Activated CD8-positive, alpha-beta memory T cell treated with anti-CD3 and anti-CD28 coated beads for 48 hours (primary cell): Measurements from ENCODE around the gene ZNF512B.
"Not testable (repeated sequence)": the region's sequence is repeated elsewhere in the genome, so short reads cannot be mapped to it uniquely, and the experiment has no call there.

Experiments
- DNase-seq, 3 experiments: peaks; one replicate each; pipeline ENCODE4 v3.0.0-alpha.2; 2020; ENCODE audit warnings: low read depth in 2 of 3, low spot score in 2 of 3

Gene ZNF512B, protein sequence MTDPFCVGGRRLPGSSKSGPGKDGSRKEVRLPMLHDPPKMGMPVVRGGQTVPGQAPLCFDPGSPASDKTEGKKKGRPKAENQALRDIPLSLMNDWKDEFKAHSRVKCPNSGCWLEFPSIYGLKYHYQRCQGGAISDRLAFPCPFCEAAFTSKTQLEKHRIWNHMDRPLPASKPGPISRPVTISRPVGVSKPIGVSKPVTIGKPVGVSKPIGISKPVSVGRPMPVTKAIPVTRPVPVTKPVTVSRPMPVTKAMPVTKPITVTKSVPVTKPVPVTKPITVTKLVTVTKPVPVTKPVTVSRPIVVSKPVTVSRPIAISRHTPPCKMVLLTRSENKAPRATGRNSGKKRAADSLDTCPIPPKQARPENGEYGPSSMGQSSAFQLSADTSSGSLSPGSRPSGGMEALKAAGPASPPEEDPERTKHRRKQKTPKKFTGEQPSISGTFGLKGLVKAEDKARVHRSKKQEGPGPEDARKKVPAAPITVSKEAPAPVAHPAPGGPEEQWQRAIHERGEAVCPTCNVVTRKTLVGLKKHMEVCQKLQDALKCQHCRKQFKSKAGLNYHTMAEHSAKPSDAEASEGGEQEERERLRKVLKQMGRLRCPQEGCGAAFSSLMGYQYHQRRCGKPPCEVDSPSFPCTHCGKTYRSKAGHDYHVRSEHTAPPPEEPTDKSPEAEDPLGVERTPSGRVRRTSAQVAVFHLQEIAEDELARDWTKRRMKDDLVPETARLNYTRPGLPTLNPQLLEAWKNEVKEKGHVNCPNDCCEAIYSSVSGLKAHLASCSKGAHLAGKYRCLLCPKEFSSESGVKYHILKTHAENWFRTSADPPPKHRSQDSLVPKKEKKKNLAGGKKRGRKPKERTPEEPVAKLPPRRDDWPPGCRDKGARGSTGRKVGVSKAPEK

DNA sequence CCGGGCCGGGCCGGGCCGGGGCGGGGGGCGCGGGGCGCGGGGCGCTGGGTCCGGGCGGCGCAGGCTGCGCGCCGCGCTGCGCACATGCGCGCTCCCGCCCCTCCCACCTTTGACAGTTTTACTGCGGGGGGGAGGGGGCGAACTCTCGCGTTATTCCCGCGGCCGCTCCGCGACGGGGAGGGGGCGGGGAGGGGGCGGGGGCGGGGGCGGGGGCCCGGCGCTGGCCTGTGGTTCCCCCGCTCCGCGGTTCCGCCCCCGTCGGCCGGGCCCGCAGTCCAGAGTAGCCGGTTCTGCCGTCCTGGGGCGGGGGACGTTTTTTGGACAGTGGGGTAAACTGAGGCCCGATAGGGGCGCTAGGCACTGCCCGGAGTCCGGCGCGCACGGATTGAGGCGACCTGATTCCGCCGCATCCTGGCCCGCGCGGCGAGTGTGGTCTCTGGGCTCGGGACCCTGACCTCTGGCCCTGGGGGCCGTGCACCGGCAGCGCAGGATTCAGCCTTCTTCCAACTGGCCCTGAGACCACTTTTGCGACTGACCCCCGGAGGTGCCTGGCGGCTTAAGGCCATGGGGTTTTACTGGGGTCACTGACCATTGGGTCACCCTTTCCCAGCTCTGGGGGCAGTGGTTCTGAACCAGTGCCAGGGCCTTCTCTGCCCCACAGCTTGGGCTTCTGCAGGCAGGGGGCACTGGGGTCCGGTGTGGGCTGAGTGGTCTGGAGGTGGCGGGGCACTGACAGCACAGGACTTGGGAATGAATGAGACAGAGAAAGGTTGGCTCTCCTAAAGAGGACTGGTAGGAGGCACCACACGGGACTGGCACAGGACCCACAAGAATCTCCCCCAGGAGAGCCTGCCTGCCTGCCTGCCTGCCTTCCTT lies at the start of gene ZNF512B:
Gene ZNF512B, minus strand, starts transcription at position 93 of the 876 bp plus-strand sequence. CDS start 1,980 bp downstream, outside the sequence.
- no peak for DNase-seq

DNA sequence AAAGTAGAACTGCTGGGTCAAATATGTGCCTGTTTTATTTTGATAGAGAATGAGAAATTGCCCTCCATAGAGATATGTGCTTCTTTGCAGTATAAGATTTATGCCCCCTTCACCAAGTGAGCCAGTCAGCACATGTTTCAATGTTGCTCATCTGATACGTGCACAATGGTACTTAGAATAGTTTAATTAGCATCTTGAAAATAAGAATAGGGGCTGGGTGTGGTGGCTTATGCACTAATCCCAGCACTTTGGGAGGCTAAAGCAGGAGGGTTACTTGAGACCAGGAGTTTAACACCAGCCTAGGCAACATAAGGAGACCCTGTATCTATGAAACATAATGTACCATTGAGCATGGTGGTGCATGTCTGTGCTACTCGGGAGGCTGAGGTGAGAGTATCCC lies 45.9 kb upstream of the ZNF512B start:
- no peak for DNase-seq

DNA sequence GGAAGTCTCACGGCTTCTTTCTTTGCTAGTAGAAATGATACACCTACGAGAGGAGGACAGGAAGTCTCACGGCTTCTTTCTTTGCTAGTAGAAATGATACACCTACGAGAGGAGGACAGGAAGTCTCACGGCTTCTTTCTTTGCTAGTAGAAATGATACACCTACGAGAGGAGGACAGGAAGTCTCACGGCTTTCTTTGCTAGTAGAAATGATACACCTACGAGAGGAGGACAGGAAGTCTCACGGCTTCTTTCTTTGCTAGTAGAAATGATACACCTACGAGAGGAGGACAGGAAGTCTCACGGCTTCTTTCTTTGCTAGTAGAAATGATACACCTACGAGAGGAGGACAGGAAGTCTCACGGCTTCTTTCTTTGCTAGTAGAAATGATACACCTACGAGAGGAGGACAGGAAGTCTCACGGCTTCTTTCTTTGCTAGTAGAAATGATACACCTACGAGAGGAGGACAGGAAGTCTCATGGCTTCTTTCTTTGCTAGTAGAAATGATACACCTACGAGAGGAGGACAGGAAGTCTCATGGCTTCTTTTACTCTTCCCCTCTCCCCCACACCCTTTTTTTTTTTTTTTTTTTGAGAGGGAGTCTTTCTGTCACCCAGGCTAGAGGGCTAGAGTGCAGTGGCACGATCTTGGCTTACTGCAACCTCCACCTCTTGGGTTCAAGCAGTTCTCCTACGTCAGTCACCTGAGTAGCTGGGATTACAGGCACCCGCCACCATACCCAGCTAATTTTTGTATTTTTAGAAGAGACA lies 42.8 kb upstream of the ZNF512B start:
- DNase-seq = not testable (repeated sequence)

DNA sequence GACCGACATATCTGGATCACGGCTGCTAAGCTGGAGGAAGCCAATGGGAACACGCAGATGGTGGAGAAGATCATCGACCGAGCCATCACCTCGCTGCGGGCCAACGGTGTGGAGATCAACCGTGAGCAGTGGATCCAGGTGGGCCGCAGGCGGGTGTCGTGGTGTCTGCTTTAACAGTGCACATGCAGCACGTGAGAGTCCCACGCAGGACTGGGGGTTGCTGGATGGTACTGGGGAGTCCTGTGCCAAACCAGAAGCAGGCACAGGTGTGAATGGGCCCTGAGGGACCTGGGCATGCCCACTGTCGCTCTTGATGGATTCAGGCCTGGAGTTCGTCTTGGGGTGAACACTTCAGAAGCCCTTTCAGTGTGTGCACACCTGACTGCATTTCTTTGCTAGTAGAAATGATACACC lies 41.6 kb upstream of the ZNF512B start:
- DNase-seq = no peak

DNA sequence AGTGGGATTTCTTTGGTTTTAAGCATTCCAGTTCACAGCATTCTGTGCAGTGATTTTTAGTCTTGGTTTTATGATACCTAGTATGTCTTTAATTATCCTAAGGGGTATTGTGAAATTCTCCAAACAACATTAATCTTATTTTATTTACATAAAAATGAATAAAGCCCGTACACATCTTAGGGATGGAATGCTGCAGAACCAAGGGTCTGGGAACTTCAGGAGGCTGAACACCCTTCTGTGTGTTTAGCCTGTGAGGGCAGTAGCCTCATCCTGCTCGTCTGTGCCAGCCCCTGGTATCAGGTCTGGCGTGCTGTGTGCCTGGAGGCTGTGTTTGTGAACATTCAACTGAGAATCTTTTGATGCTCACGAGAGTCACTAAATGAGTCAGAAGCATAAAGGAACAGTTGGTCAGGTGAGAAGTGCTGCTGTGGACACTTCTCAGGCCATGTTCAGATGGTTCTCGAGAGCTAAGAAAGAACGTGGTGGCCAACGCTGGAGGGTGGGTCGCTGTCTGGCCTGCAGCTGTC lies 41.0 kb upstream of the ZNF512B start:
- DNase-seq = no peak

DNA sequence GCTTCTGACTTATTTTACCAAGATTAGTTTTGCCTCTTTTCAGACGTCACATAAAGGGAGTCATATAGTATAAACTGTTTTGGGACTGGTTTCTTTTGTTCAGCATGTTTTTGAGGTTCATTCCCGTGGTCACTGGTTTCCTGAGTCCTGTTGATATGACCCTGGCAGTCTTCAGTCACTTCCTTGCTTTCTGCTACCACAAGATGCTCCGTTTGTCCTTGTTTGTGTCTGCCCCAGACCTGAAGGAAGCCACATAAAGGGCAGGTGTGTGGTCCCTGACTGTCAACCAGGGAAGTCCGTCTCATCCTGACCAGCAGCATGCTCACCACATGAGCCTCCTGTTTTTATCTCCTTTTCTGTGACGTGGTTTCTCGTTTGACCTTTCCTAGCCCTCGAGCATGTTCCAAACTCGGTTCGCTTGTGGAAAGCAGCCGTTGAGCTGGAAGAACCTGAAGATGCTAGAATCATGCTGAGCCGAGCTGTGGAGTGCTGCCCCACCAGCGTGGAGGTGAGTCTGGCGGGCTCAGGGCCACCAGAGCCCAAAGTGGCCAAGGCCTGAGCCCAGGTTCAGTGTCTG lies 40.2 kb upstream of the ZNF512B start:
- DNase-seq = no peak

DNA sequence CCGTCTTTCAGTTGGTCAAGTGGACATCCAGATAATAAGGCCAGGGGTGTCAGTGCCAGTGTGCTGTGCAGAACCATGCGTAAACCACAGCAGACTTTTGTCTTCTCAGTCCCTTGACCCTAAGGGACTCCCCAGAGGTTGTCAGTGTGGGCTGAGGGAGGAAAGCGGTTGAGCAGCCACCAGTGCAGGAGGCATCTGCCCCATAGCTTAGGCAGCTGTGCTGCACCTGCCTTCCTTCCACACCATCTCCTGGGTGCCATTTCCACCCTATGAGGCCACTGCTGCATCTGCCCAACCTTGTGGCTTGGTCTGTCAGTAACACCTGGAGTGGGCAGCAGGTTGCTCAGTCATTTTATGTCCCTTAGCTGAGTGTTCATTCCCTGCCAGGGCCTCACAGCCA lies 37.2 kb upstream of the ZNF512B start:
- DNase-seq = no peak

DNA sequence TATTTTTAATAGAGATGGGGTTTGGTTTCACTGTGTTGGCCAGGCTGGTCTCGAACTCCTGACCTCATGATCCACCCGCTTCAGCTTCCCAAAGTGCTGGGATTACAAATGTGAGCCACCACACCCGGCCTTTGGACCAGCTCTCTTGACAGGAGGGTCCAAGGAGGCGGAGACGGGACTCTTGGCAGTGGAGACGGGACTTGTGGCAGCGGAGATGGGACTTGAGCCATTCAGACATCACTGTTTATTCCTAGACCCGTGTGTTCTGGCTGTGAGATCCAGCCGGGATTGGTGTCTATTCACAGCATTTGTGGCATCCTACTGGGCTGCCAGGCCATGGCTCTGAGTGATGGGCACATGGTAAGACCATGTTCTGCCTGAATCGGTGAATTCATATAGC lies 36.8 kb upstream of the ZNF512B start:
- no peak for DNase-seq

DNA sequence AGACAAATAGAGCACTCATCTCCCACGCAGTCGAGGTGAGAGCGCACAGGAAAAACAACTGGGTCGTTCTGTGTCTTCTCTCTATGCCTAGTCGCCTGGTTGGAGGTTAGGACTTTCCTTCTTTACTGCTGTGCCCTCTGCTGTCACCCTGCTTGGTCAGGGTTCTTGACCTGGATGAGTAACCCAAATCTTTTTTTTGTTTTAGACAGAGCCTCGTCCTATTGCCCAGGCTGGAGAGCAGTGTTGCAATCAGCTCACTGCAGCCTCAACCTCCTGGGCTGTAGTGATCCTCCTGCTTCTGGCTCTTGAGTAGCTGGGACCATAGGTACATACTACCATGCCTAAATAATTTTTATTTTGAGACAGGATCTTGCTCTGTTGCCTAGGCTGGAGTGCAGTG lies 35.7 kb upstream of the ZNF512B start:
- DNase-seq = no peak

DNA sequence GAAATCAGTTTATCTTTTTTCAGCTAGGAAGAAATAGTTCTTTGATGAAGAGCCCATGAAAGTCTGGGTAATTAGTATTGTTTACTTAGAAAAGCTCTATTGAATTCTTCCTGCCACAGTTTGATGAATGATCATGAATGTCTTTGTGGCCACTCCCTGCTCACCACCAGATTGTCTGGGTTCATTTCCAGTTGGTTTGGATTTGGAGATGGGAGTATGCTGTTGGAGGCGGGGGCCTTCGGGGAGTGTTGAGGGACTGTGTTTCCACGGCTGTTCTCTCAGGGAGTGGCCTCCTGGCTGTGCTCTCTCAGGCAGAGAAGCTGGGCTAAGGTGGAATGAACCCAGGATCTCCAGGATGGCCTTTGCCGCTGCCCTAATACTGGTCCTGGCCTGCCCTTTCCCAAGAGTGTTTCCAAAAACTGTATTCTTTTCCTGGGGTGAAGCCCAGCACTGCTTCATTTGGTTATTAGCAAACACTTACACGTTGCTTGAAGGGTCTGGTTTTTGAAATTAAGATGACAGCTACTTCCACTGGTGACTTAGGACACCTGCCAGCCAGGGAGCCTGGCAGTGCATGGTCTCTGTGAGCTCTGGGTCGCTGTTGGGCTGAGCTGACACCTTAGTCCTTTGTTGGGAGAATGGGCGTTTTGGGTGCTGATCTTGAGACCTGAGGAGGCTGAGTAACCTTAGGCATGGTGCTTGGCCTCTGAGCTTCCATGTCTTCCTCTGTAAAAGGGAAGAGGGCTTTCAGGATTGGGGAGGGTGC lies 34.4 kb upstream of the ZNF512B start:
- DNase-seq = no peak

DNA sequence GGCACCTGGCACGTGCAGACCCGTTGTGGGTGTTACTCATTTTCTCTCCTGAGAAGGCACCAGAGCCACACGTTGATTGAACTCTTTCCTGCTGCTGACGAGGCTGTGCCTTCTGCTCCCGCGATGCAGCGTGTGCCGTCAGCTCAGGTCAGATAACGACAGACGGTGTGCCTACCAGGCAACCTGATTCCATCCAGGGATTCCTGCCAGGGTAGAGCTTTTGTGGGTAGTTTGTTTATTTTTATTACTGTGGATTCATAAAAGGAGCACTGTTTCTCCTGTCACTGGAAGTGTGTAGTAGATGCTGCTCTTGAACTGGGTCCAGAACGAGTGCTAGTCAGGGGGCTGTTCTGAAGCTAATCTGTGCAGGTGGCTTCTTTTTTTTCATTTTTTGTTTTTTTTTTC lies 31.9 kb upstream of the ZNF512B start:
- no peak for DNase-seq

DNA sequence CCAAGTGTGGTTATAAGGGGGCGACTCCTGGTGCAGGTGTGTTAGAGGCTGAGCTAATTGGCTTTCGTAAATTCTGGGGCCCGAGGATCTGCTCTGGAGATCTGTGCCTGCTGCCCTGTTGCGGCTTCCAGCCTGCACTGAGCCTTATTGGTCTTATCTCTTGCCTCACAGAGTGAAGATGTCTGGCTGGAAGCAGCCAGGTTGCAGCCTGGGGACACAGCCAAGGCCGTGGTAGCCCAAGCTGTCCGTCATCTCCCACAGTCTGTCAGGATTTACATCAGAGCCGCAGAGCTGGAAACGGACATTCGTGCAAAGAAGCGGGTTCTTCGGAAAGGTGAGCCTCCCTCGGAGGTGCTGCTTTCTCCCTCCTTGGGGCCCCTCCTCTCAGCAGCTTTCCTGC lies 31.2 kb upstream of the ZNF512B start:
- DNase-seq = no peak

DNA sequence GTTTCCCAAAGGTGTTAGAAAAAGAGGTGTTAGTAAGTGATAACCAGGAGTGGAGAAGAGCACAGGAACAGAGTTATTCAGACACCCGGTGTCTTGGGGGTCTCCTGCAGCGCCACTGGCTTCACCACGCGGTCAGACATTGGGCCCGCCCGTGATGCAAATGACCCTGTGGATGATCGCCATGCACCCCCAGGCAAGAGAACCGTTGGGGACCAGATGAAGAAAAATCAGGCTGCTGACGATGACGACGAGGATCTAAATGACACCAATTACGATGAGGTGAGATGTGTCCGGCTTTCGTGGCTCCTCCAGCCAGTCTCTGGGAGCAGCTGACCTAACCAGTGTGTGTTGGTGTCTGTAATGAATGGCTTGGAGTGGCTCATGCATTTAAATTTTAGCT lies 13.2 kb upstream of the ZNF512B start:
- DNase-seq = no peak

DNA sequence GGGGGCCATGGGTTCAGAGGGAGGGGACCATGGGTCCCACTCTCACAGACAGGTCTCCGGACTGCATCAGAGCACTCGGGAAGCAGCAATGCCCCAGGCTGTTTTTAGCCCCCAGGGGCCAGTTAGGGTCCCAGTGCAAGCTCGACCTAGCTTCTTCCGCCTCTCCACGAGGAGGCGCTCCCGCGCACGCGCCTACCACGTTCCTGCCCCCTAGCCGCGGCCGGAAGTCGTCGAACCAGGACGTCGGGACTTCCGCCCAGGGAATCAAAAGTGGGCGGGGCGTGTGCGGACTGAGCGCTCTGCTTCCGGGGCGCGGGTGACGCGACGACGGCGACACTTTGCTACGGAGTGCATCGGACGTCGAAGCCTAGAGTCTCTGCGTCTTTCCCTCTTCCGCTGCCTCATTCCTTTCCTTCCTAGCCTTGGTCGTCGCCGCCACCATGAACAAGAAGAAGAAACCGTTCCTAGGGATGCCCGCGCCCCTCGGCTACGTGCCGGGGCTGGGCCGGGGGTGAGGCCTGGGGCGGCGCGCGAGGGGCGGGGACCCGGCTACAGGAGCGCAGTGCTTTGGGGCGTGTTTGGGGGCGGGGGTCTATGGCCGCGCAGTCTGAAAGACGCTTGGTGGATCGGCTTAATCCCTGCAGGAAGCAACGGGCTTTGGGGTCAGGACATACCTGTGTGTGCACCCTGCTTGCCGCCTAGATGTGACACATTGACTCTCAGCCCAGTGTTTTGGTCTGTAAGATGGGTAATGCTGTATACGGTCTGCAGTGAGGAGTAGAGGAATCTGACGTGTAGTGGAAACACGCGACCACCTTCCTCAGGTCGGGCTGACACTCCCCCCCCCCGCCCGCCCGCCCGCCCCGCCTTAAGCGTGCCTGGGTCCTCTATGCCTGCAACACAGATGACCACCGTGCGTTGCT lies 11.3 kb upstream of the ZNF512B start, which contains the start of gene PRPF6:
Gene PRPF6, plus strand, starts transcription at position 327 of the 923 bp plus-strand sequence. Its CDS starts 114 bp downstream, at position 441.
- DNase-seq = peak; percentile 85 to 89 (median 86)

DNA sequence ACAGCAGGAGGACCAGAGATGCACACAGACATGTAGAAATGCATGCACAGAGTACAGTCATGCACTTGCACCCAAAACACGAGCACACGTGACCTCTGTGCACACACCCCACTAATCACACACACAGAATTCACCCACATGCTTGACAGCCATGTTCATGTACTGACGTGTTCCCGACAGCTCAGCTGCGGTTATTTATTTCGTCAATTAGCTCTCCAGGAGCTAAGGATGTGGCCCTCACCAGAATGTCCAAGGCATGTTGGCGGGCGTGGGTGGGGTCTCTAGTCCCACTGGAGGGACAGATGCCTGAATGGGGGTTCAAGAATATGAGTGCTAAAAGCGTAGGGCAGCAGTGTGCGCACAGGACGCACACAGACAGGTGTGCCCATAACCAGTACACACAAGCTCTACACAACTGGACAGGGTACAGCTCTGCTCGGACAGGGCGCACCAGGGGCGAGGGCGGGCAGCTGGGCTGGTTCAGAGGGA lies 10.6 kb upstream of the ZNF512B start:
- DNase-seq = no peak

DNA sequence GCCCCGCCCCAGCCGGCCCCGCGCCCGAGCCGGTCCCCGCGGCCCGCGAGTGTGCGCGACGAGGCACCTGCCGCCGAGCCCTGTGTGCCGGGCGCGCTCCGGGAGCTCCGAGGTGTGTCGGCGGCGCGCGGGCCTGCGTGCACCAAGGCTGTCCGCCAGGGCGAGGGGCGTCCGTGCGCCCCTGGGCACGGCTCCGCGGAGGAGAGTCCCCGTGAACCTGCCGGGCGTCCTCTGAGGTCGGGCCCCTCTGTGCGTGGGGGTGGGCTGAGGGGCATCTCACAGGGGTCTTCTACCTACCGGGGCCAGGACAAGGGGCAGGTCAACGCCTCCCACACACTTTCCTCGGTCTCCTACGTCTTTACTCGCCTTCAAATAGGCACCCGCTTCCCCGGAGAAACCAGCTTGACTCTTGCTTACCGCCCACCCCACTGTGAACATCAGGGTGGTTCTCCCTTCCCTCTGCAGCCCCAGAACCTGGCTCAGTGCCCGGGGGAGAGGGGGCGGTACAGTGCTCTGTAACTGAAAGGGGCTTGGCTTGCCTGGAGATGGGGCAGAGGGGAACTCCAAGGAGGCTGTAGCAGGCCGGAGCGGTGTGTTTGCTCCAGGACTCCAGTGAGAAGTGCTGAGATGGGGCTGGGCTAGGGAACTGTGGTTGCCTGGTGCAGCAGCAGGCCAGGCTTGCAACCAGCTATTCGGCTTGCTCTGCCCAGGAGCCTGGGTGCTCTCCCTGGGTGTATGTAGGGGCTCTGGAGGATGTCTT lies 10.0 kb upstream of the ZNF512B start, which contains the start of gene SAMD10:
Gene SAMD10, minus strand, starts transcription at position 86 of the 760 bp plus-strand sequence. CDS start 175 bp downstream, outside the sequence.
- peak; percentile 72 to 87 (median 79) for DNase-seq

DNA sequence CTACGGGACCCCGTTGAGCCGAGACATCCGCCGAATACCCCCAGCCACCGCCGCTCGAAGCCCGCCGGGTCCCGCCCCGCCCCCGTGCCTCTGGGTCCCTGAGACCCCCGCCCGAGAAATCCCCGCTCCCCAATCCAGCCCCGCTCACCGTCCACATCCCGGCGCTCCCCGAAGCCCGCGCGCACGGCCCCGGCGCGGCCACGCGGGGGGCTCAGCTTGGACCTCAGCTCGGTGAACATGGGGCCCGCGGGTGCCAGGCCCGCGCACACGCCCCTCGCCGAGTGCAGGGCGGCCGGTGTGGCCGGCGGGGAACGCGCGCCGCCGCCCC lies 9.5 kb upstream of the ZNF512B start:
- no peak for DNase-seq
